H4 (cell line): ENCODE data around the gene FHAD1. TPM values are rescaled to one million over a fixed set of nuclear protein-coding genes. Genes with fewer than 3 reads are reported as not detected.

Source experiments
- DNase-seq: peaks from one replicate; pipeline ENCODE4 v3.0.0-alpha.2; 2015; ENCODE audit warnings: low spot score
- total RNA-seq: library from RNA; depleted of rRNA; stranded (reverse); fragments of >200 nt; shearing (Covaris generic); gene quantifications from 2 replicates; pipeline ENCODE4 v1.2.3, GENCODE V29; 2014

The FHAD1 gene
- total RNA-seq, 1 experiment from 2014 or later, result 0.17 TPM

- DNase-seq, result no peak
These were observed 98.0 kb downstream of the FHAD1 start for GRCh38 chr1:15344800-15345704.

- no peak for DNase-seq
These were observed 98.8 kb downstream of the FHAD1 start for GRCh38 chr1:15345705-15346345.

- peak; percentile 64 for DNase-seq
These were observed 99.5 kb downstream of the FHAD1 start for GRCh38 chr1:15346346-15347030.

- DNase-seq, result no peak
These were observed 100.2 kb downstream of the FHAD1 start for GRCh38 chr1:15347182-15347581.

GRCh38 chr1:15348648-15349047 lies 101.6 kb downstream of the FHAD1 start:
- no peak for DNase-seq

- DNase-seq, result no peak
These were observed 102.1 kb downstream of the FHAD1 start for GRCh38 chr1:15349133-15349532.

- DNase-seq, result no peak
These were observed 103.1 kb downstream of the FHAD1 start for GRCh38 chr1:15350151-15350550.

GRCh38 chr1:15350551-15351200 lies 103.7 kb downstream of the FHAD1 start:
- no peak for DNase-seq

GRCh38 chr1:15351310-15351709 lies 104.3 kb downstream of the FHAD1 start:
- DNase-seq, result no peak

- DNase-seq, result peak; percentile 96
These were observed 105.3 kb downstream of the FHAD1 start for GRCh38 chr1:15352128-15352957.

- DNase-seq, result no peak
These were observed 107.0 kb downstream of the FHAD1 start for GRCh38 chr1:15353839-15354579.

GRCh38 chr1:15354580-15354965 lies 107.5 kb downstream of the FHAD1 start:
- peak; percentile 33 for DNase-seq

- DNase-seq, result peak; percentile 51
These were observed 109.1 kb downstream of the FHAD1 start for GRCh38 chr1:15355968-15356625.

GRCh38 chr1:15357612-15358207 lies 110.7 kb downstream of the FHAD1 start:
- DNase-seq, result no peak

GRCh38 chr1:15358565-15359133 lies 111.6 kb downstream of the FHAD1 start:
- no peak for DNase-seq

GRCh38 chr1:15360700-15361099 lies 113.7 kb downstream of the FHAD1 start:
- no peak for DNase-seq

GRCh38 chr1:15362096-15362736 lies 115.2 kb downstream of the FHAD1 start:
- no peak for DNase-seq

GRCh38 chr1:15362737-15363128 lies 115.7 kb downstream of the FHAD1 start:
- no peak for DNase-seq

- DNase-seq, result no peak
These were observed 117.7 kb downstream of the FHAD1 start for GRCh38 chr1:15364740-15365139.
